HG03571 (cell line): Measurements from ENCODE around the gene URB1.
"Not testable (repeated sequence)": the region's sequence is repeated elsewhere in the genome, so short reads cannot be mapped to it uniquely, and the experiment has no call there.

ENCODE experiments used
- ATAC-seq: cut with Tn5 transposase; IDR thresholded peaks from one replicate; pipeline ENCODE4 v1.9.1; 2021; ENCODE audit not compliant: unreplicated experiment

The URB1 gene

DNA sequence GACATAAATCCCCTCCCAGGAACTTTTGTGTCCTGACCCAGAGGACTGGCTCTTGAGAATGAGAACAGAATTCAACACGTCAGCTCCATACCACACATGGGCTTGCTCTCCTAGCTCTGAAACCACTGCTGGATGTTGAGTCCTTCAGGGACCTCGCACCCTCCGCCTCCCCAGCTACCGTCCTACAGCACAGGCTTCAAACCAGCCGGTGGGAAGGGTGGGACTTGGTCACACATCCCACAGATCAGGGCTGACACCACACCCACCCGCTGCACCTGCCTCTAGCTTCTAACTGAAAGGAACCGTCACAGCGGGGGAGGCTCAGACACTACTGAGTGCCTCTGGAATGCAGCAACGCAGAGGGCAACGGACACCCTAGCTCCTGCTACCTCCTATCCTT lies 70.1 kb downstream of the URB1 start:
- no peak for ATAC-seq

DNA sequence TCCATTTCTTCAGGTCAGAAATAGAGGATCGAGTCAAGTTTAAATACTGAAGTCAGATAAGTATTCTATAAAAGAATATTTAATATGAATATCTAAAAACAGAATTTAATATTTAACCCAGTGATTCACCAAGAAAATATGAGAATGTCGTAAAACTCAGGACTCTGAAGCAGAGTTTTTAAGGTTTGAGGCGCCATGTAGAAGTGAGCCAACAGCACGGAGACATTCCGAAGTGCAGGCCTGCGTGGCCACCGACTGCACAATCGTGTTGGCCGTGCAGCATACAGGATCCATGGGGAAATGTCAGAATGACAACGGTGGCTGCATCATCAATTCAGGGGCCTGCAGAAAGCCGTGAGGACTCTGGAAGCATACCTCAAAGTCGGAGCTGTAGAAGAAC lies 70.7 kb downstream of the URB1 start:
- no peak for ATAC-seq

DNA sequence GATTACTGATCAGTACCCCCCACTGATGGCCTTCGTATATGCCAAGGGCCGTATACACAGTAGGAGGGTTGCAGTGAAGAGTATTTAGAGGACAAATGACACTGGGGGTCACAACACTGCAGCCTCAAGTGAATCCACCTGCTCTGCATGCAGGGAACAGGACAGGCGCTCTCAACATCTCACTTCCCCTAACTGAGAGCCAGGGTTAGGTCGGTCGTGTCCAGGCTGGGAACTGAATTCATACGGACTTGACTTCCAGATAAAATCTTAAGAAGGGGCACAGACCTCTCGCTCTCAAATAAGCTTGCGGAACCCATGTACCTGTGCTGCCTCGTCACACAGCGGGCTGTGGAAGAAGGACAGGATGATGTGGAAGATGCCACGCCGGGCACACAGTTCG lies 71.3 kb downstream of the URB1 start:
- ATAC-seq = no peak

DNA sequence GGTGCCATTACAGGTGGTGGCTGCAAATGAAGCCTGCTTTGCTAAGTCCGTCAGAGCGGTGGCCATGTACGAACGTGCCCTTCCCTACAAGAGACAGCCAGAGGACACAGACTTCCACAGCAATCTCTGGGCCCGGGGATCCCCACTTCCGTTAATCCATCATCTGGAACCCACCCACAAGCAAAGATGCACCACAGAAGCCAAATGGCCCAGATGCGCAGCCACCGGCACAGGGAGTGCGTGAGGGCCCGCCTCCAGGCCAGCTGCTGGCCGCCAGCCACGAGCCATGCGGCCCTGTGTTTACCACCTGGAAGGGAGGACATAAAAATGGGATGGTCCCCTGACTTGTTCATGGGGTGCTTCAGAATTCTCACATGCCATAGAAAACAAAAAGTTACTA lies 72.1 kb downstream of the URB1 start:
- ATAC-seq = no peak

DNA sequence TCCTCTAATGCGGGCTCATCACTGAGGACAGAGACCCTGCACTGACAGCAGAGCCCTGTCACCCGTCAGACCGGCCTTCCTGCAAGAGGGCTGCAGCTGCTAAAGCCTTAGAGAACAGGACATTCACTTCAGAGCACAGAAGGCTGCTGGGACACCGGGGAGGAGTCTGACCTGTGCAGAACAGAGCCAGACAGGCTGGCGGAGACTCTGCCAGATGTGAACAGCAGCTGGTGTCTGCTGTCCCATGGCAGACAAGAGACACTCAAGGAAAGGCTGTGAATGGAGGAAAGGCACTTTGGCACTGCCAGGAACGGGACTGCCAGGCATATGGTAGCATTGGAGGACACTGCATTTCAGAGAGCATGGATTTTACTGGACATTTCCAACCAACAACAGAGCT lies 72.8 kb downstream of the URB1 start:
- no peak for ATAC-seq

DNA sequence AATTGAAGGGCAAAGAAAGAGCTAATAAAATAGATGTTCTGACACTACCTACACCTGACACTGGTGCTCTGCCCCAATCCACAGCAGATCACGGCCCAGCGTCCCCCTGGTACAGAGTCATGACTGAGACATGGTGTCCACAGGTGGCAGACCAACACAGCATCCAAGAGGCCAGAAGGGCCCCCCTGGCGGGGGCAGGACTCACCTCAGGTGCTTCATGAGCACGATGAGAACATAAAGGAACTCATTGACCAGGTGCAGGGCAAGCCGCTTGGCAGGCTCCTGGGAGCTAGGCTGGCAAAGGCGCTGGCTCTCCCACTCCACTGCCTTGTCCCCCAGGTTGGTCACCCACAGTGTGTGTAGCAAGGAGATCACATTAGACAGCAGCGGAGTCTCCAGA lies 73.8 kb downstream of the URB1 start:
- no peak for ATAC-seq

DNA sequence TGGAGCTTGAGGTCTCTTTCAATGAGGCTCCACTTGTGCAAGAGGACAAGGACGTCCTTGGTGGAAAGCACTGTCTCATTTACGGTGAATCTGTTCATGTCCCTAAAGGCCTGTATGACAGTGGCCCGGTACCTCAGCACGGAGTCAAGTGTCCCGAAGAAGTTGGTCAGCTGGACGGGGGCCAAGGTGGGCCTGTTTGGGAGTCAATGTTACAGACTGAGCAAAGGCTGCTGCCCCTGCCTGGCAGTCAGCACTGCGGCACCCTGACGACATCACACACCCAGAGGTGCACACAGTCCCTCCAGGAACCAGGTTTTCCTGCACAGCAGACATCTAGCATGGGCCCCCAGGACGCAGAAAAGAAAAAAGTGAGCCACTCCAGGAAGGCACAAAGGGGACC lies 75.1 kb downstream of the URB1 start:
- ATAC-seq = no peak

DNA sequence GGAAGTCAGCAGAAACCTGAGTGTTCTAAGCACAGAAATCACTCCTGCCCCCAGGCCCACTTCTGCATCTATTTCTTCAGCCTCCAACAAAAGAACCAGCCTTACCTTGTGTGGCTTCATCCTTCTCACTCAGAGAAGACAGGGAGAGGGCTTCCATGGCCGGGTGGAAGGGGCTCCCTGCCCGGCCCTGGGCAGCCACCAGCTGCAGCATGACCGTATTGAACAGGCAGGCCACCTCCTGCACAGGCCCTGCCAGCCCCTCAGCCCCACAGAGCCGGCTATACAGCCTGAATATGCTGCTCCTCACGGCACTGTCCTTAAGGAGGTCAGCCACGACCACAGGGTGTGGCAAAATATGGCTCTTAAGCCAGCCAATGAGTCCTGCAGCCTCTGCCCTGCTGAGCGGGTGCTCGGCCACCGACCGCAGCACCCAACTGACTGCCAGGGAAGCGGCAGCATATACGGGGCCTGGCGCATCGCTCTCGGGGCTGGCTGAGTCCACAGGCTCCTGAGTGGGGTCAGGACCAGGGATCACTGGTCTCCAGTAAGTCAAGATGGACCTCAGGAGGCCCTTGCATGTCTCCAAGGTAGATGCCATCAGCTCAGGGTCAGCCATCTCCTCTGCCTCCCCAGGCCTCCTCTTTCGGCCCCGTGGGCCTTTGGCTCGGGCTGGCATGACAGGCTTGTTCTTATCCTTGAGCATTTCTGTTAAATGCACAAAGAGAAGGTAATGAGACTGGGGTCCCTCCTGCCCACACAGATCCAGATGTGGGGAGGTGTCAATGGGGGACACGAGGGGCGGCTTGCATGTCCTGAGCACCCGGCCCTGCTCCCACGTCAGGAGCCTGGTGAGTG lies 76.2 kb downstream of the URB1 start:
- ATAC-seq = no peak

DNA sequence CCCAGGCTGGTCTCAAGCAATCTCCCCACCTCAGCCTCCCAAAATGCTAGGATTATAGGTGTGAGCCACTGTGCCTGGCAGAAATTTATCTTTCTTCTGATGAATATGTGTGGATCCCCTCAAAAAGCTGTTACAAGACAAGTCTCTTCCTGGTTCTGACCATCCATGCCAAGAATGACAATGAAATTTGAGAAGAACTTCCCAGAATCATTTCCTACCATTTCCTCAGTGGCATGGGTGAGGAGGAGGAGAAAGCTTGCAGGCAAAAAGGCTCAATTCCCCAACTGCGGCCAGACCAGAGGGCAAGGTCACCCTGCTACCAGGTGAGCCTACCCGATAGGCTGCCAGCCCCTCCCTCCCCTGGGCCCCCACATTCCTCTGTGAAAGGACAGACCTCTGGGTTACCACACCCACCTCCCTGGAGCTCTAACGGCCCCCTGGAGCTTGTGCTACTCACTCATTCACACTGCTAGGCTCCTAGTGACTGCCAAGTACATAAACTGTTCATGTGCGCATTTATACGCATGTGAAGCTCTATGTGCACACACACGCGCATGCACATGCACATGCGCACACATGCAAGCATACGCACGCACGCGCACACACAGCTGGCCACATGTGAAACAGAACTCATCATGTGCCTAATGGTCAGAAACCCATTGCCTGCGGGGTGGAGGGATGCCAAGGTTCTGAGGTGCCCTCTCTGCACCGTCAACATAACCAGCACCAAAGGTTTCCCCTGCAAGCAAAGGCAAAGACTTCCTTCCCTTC lies 77.1 kb downstream of the URB1 start:
- no peak for ATAC-seq

DNA sequence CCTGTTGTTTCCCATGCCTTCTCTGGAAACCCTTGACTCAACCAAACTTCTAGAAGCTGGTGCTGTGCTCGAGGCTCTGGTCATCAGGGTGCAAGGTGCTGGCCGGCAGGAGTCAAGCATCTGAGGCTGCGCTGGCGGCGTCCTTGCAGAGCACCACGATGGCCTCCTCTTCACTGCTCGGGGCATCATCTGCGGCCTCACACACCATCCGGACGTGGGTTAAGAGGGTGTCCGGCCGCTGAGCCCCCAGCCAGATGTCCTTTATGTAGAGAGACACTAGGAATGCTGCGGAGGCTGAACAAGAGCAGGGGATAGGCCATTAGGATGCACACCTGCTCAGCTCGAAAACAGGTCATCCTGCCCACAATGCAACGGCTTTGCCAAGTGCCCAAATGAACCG lies 78.0 kb downstream of the URB1 start:
- ATAC-seq = no peak

DNA sequence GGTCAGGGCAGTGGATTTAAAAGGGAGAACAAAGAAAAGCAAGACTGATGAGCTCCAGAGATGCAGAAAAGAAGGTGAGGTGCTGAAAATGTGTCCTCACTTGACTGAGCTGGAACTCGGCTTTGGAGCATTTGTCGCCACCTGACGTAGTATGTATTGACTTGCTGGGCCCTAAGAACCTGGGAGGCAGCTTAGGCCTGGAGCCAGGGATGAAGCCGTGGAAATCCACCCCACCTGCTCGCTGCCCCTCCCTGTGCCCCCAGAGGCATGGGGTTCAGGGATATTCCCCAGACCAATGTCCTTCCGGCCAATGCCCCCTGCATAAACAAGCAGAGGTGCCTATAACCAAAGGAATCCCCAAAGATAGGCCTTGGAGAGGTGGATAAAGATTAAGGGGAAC lies 79.8 kb downstream of the URB1 start:
- ATAC-seq = no peak

DNA sequence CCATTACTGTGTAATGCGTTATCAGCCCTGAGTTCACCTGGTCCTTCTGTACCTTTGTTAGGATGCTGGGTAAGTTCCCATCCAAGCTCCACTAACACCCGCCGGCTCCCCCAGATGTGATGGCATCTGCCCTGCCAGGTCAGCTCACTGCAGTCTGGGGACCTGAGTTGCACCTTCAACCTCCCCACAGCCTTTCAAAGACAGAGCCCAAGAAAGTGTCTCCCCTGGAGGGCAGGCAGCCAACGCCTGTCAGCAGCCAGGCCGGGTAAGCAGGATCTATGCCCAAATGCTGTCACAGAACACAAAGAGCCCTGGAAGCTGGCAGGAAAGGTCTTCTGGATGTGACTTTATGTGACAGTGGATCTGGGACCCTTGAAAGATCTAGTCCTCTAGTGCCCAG lies 80.5 kb downstream of the URB1 start:
- ATAC-seq = no peak

DNA sequence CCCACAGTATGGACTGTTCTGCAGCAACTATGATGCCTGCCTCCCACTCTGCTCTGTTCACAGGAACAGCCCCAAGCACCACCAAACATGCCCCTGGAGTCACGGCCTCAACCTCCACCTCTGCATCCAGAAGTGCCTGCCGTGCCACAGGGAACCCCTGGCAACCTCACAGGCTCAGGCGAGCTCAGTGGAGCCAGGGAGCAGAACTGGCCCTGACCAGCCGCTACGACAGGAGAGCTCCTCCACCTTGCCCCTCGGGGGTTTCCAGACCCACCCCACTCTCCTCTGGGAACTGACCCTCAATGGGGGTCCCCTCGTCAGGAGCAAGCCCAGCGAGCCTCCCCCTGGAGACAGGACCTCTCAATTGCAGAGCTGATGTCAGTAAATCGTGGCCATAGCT lies 81.2 kb downstream of the URB1 start:
- ATAC-seq = no peak

DNA sequence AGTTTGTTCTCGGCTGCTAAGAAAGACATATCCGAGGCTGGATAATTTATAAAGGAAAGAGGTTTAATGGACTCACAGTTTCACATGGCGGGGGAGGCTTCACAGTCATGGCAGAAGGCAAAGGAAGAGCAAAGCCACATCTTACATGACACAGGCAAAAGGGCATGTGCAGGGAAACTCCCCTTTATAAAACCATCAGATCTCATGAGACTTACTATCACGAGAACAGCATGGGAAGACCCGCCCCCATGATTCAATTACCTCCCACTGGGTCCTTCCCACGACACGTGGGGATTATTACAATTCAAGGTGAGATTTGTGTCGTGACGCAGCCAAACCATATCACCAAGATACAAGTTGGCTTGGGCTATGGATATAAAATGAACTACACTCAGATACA lies 81.8 kb downstream of the URB1 start:
- ATAC-seq = not testable (repeated sequence)

DNA sequence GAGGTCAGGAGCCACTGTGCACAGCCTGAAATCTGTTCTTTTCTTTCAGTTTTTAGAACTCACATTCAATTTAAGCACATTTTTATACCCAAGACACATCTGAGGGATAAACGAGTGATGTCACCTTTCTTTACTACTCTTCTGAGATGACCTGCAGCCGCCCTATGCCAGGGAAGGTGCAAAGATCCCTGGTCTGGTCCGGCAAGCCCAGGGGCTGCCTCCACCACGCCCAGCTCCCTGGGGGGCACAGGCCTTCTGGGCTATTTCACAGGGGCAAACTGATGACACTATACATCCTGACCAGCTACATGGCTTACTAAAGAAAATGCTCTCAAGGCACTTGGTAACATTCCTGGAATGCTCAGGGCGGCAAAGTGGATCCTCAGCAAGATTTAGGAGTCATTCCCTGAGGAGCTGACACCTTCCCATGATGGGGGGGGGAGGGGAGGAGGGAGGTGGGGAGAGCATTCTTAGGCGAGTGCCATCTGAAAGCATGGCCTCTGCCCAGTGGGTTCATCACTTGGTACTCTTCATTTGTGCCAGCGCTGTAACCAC lies 82.8 kb downstream of the URB1 start:
- no peak for ATAC-seq

DNA sequence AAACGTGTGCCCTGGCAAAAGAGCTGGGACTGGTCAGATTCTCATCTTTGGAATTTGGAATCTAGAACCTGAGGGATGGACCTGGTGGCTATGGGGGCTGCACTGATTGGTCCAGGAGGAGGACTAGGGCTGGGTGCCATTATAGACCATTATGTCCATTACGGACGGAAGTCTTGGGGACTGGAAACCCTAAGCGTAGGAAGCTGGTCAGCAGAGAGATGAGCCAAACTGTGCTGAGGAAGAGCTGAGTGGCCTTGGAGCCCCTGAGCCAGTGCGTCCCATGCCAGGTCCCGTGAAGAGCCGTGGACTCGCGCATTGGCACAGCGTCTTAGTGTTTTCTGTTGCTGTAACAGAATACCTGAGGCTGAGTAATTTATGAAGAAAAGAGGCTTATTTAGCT lies 84.1 kb downstream of the URB1 start:
- no peak for ATAC-seq

DNA sequence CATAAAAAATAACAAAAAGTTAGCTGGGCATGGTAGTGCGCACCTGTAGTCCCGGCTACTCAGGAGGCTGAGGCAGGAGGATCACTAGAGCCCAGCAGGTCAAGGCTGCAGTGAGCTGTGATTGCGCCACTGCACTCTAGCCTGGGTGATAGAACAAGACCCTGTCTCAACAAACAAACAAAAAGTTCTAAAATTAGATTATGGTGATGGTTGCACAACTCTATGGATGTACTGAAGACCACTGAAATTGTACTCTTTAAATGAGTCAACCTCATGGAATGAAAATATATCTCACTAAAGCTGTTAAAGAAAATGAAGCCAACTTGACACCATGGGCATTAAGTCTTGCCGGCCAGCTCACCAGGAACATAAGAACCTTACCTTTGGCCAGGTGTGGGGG lies 85.1 kb downstream of the URB1 start:
- no peak for ATAC-seq

DNA sequence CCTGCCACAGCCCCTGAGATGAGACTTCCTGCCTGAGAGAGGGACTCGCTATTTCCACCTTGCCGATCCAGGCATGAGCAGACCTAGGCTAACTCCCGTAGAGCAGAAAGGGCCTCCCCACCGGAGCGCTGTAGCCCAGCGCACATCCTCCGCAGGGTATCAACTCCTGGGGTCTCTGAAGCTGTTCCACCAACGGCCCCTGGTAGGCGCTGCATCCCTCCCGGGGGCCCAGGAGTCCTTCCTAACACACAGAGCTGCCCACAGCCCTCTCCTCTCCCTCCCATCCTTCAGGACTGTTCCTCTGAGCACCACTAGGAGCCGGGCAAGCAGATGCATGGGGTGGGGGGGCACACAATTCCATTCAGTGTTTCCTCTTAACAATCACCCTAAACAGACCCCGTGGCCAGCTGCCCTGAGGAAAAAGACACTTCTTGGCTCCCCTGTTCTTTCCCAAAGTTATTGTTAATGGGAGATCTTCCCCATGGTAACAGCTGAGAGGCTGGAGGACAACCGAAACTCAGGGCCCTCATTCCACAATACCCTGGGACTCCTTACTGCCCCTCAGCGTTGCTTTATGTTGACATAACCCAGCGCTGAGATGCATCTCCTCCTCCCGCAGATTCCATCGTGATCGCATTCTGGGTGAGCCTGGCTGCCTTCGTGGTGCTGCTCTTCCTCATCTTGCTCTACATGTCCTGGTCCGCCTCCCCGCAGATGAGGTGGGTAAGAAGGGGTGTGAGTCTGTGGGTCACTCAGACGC lies 86.6 kb downstream of the URB1 start:
- ATAC-seq = no peak

DNA sequence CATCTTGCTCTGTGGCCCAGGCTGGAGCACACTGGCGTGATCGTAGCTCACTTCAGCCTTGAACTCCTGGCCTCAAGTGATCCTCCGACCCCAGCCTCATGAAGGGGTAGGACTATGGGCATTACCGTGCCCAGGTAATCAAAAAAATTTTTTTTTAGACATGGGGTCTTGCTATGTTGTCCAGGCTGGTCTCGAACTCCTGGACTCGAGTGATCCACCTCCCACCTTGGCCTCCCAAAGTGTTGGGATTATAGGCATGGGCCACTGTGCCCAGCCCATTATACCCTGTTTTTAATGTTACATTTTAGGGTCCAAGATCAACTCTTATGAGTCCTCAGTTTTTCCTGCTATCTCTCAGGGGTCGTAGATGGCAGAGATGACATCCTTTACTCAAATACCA lies 87.8 kb downstream of the URB1 start:
- no peak for ATAC-seq

DNA sequence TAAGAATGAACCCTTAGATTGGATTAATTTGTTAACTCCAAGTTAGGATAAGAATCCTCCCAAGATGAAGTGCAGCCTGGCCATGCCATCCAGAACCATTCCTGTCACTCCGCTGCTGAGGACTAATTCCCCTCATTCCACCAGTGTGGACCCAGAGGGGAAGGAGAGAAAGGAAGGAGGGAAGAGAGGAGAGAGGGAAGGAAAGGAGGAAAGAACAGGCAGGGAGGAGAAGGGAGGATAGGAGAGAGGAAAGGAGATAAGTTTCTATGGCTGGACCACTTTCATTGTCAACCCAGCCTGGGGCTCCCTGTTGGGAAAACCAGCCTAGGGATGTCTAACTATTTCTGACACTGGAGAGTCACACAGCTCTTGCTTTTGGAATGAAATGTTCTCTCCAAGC lies 89.4 kb downstream of the URB1 start:
- ATAC-seq = no peak

DNA sequence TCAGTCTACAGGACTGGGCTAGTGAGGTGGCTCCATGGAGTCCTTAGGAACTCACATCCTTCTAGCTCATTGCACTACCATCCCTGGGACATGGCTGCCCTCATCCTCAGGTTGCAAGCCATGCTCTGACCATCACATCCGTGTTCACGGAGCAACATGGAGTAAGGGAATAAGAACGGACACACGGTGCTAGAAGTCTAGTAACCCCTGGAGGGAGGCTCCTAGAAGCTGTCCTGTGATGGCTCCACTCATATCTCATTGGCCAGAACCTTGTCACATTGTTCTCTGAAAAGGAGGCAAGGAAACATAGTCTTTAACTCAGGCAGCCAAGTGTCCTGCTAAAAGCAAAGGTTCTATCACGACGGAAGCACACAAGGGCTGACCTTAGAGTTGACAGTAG lies 90.3 kb downstream of the URB1 start:
- no peak for ATAC-seq

DNA sequence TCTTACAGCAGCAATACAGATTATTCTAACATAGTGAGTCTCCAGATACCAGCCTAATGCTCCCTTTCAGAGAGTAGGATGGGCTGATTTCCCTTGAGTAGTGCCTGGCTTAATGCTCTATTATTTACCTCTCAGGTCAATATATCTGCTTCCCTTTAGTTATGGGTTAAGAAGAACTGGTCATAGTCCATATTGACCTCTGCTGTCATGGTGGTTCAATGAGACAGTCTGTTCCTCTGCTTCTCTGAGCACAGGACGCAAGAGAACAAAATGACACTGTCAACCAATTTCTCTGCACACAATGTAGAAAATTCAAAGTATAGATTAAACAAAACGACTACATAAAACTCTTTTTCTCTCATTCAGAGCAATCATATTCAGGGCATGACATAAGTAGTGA lies 91.2 kb downstream of the URB1 start:
- ATAC-seq = no peak
